Mucosa of descending colon (tissue), 3 donors: ENCODE measurements around the gene MAGI2. TPM values are rescaled to one million over a fixed set of nuclear protein-coding genes. Genes with fewer than 3 reads are reported as not detected.

ENCODE experiments used
- ATAC-seq: fragments of 200-7000 bp; cut with Tn5 transposase; one replicate; pipeline ENCODE4 v1.9.1; 2020; ENCODE audit warnings: mild to moderate bottlenecking, moderate library complexity
- DNase-seq, 3 donors: peaks; one replicate each; pipeline ENCODE4 v3.0.0-alpha.2; 2020
- H3K36me3 ChIP-seq: fragments of 200-600 bp; one replicate; pipeline ENCODE4 v1.8.0; 2021; ENCODE audit warnings: low read depth, mild to moderate bottlenecking
- H3K4me1 ChIP-seq: fragments of 200-600 bp; one replicate; pipeline ENCODE4 v1.8.0; 2021; ENCODE audit warnings: low read depth, mild to moderate bottlenecking
- H3K4me3 ChIP-seq: fragments of 200-600 bp; one replicate; pipeline ENCODE4 v1.8.0; 2021; ENCODE audit warnings: mild to moderate bottlenecking
- H3K9me3 ChIP-seq: fragments of 200-600 bp; one replicate; pipeline ENCODE4 v1.8.0; 2021; ENCODE audit warnings: mild to moderate bottlenecking
- intact Hi-C, 2 donors: fragments of 100-400 bp; cut with DNase I in 1 of 2; cut with micrococcal nuclease in 1 of 2; formaldehyde crosslinking; loops; one replicate each; pipeline versions ENCODE4 v1.11.0 to v1.11.1; 2022; cut with DNase I, micrococcal nuclease
- total RNA-seq, 3 donors: library from RNA; stranded (reverse); fragmentation: NEBNext Ultra II Directional in 2 of 3; extraction: Animal tissue kit (Norgen Biotek cat#: 25700) in 2 of 3; gene quantifications; one replicate each; pipeline versions ENCODE4 v1.2.1 to v1.2.4, GENCODE V29; 2021 to 2023
- TF ChIP-seq, protein P1 (sequence below): fragments of 200-600 bp; IDR thresholded peaks from one replicate; pipeline ENCODE4 v1.8.0; 2022; ENCODE audit warnings: antibody characterized with exemption, mild to moderate bottlenecking
- donor health status: DM: no; HTN: no; CAD: no; lungs with moderate emphysema.
- donor health status: DM: no; HTN: no; CAD: no.
- donor health status: DM: no; HTN: yes; CAD: no.

Gene MAGI2
- total RNA-seq, 3 donors from 2014 or later = 1.9 to 14.5 (median 2.7) TPM

DNA sequence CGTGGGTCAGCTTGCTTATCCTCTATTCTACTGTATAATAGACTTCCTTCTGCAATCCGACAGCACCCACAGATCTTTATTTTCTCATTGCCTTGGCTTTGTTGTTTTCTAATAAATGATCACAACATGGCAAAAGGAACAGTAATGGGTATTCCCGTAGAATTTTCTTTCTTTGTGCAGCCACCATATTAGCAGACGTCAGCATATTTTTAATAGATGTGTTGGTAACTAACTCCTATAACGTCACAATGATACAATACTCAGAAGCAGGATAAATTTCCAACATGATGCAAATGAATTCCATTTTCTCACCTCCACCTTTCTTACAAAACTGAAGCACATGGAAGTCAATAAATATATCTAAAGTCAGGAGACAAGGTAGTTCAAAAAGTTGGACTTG is 617.6 kb downstream of the MAGI2 start:
- TF ChIP-seq, protein P1, sequence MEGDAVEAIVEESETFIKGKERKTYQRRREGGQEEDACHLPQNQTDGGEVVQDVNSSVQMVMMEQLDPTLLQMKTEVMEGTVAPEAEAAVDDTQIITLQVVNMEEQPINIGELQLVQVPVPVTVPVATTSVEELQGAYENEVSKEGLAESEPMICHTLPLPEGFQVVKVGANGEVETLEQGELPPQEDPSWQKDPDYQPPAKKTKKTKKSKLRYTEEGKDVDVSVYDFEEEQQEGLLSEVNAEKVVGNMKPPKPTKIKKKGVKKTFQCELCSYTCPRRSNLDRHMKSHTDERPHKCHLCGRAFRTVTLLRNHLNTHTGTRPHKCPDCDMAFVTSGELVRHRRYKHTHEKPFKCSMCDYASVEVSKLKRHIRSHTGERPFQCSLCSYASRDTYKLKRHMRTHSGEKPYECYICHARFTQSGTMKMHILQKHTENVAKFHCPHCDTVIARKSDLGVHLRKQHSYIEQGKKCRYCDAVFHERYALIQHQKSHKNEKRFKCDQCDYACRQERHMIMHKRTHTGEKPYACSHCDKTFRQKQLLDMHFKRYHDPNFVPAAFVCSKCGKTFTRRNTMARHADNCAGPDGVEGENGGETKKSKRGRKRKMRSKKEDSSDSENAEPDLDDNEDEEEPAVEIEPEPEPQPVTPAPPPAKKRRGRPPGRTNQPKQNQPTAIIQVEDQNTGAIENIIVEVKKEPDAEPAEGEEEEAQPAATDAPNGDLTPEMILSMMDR = no peak
- no peak overlapping the region for H3K4me3 ChIP-seq

GRCh38 chr7:78828317-78828716 is 625.1 kb downstream of the MAGI2 start:
- Histone ChIP-seq H3K36me3 (no peaks in the 10 kb centered on the region), H3K9me3 (no peaks in the 10 kb centered on the region), H3K4me3 (no peak overlapping the region), H3K4me1 (no peaks in the 10 kb centered on the region)
- TF ChIP-seq, protein P1 = no peak
- intact Hi-C loops = no loop called here
- DNase-seq (no peak), ATAC-seq (no peak)

More for the DNA sequence above, 617.6 kb downstream of the MAGI2 start:
- ATAC-seq = no peak
- no peak for DNase-seq
- H3K4me1 ChIP-seq = no peaks in the 10 kb centered on the region
- no peaks in the 10 kb centered on the region for H3K36me3 ChIP-seq
- intact Hi-C loops = no loop called here
- H3K9me3 ChIP-seq = no peaks in the 10 kb centered on the region

DNA sequence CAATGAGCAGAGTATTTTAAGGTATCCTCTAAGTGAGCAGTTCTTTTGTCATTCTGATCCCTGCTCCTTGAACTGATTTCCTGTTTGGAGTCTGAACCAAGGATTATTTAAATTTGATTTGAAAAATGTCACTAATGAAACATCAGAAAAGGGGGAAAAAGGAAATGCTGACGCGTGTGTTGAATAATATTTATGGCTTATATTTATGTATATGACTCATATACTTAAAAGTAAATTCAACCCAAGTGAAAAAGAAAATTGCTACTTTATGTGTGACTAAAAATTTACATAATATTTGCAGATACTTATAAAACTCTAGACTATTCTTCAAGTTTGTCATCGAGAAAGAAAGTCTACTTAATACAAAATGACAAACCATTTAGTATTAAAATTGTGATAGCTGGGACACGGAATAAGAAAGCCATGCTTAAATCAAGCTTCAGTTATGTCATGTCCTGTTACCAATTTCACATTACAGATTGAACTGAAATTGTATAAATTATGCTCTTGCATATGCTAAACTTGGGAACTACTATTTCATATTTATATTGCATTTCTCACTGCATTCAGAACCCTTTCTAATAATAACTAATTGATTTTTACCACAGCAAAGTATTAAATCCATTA is 649.9 kb downstream of the MAGI2 start:
- no peak for ATAC-seq
- TF ChIP-seq, protein P1 = no peak

GRCh38 chr7:78794101-78794500 is 659.4 kb downstream of the MAGI2 start:
- Histone ChIP-seq H3K9me3 (no peaks in the 10 kb centered on the region), H3K4me1 (no peaks in the 10 kb centered on the region), H3K4me3 (no peak overlapping the region), H3K36me3 (no peaks in the 10 kb centered on the region)
- TF ChIP-seq, protein P1 = no peak
- intact Hi-C loops = no loop called here
- no peak for ATAC-seq
- no peak for DNase-seq

More for the DNA sequence above, 649.9 kb downstream of the MAGI2 start:
- no peak for DNase-seq
- no peaks in the 10 kb centered on the region for H3K9me3 ChIP-seq
- H3K36me3 ChIP-seq = no peaks in the 10 kb centered on the region
- intact Hi-C loops = no loop called here
- no peak overlapping the region for H3K4me3 ChIP-seq
- H3K4me1 ChIP-seq = no peaks in the 10 kb centered on the region

- Histone ChIP-seq H3K9me3 (no peaks in the 10 kb centered on the region), H3K4me3 (no peak overlapping the region), H3K4me1 (no peaks in the 10 kb centered on the region), H3K36me3 (no peaks in the 10 kb centered on the region)
- intact Hi-C loops = no loop called here
- no peak for DNase-seq
- TF ChIP-seq, protein P1 = no peak
- no peak for ATAC-seq
Measured at GRCh38 chr7:78792624-78793023, 660.8 kb downstream of the MAGI2 start.

DNA sequence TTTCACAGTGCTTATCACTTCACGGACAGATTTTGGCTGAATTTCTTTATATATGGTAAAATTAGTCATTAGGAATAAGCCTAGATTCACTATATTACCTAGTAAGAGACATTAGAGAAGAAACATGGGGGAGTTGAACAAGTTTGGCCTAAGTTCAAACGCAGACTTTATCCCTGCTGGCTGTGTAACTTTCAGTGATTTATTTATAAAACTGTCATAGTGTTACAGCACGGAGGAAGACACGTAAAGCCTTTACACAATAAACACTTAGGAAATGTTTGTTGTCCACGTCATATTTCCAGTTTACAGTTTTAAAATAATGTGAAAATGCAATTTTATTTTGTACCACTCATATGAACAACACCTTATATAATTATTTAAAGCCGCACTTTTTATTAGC is 661.5 kb downstream of the MAGI2 start:
- DNase-seq (no peak), ATAC-seq (no peak)
- TF ChIP-seq, protein P1 = no peak

More for the DNA sequence above, 661.5 kb downstream of the MAGI2 start:
- Histone ChIP-seq H3K4me3 (no peak overlapping the region), H3K4me1 (no peaks in the 10 kb centered on the region), H3K36me3 (no peaks in the 10 kb centered on the region), H3K9me3 (no peaks in the 10 kb centered on the region)
- intact Hi-C loops = no loop called here
